Regular cardiac myocyte (primary cell): Measurements from ENCODE around the gene PPP1R17. TPM values are rescaled to one million over a fixed set of nuclear protein-coding genes. Genes with fewer than 3 reads are reported as not detected.

Experiments used
- total RNA-seq: library from RNA; depleted of rRNA; stranded (reverse); fragments of >200 nt; gene quantifications from 2 replicates; pipeline ENCODE4 v1.2.3, GENCODE V29; 2014

The PPP1R17 gene
- not detected in 2 replicates for total RNA-seq

GRCh38 chr7:31687024-31687748 lies at the start of gene PPP1R17:
Gene PPP1R17 (plus strand): TSS chr7:31687215. CDS start chr7:31692442, 5,227 bp downstream.

Other genes starting within 250 kb of the PPP1R17 start
- not detected in 2 replicates for gene ITPRID1, start 173.1 kb upstream of the PPP1R17 start, total RNA-seq